Iris pigment epithelial cell (primary cell): ENCODE data around the gene KIF26A.
"Not testable (repeated sequence)": the region's sequence is repeated elsewhere in the genome, so short reads cannot be mapped to it uniquely, and the experiment has no call there.

Experiments used
- DNase-seq: peaks from one replicate; pipeline ENCODE4 v3.0.0-alpha.2; 2011; ENCODE audit warnings: low read depth

The KIF26A gene

DNA sequence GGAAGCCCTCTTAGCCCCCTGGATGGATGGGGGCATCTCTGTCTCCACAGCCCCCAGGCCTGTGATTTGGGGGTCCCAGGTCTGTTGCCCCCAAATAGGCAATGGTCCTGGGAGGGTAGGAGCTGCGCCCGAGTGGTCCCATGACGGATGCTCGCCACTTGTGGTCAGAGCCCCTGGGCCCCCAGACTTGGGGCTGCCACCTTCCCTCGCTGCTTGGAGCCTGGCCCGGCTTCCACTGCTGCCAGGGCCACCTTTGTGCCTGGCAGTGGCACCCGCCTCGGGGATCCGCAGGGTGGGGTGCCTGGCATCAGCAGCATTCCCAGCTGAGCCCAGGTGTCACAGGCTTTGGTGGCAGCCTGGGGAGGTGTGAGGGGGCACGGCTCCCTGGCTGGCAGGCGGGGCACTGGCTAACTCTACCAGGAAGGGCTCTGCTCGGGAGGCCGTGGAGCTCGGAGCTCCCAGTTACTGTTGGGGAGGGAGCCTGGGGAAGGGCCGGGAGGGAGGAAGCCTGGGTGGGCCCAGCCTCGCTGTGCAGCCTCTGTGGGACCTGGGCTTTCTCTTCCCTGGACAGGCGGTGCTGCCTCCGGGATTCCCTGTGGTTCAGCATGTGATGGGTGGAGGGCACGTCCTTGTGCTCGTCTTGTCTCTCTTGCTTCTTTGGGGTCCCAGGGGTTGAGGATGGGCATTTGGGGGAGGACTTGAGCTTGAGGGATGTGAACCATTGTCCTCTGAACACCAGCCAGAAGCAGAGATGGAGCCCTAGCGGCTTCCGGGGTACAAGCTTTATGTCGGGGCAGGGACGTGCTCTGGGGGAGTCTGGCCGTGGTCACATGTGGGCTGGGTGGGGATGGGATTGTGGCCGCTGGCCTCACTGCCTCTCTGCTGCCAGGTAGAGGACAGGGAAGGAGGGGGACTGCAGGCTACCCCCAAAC, 5.4 kb downstream of the KIF26A start:
- DNase-seq = no peak

DNA sequence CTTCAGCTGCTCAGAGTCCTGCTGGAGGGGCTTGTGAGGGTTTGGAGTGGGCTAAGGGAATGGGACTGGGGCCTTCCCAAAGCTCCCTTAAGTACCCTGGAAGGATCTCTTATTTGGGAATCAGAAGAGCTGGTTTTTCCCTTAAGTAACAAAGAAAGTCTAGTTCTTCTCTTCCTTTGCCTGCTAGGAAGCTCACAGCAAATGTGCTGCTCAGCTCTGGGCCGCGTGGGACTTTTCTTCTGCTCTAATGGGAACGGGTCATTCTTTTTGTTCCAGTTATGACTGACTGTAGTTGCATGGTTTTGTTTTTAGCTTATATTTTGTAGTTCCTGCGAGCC, 6.0 kb downstream of the KIF26A start:
- no peak for DNase-seq

DNA sequence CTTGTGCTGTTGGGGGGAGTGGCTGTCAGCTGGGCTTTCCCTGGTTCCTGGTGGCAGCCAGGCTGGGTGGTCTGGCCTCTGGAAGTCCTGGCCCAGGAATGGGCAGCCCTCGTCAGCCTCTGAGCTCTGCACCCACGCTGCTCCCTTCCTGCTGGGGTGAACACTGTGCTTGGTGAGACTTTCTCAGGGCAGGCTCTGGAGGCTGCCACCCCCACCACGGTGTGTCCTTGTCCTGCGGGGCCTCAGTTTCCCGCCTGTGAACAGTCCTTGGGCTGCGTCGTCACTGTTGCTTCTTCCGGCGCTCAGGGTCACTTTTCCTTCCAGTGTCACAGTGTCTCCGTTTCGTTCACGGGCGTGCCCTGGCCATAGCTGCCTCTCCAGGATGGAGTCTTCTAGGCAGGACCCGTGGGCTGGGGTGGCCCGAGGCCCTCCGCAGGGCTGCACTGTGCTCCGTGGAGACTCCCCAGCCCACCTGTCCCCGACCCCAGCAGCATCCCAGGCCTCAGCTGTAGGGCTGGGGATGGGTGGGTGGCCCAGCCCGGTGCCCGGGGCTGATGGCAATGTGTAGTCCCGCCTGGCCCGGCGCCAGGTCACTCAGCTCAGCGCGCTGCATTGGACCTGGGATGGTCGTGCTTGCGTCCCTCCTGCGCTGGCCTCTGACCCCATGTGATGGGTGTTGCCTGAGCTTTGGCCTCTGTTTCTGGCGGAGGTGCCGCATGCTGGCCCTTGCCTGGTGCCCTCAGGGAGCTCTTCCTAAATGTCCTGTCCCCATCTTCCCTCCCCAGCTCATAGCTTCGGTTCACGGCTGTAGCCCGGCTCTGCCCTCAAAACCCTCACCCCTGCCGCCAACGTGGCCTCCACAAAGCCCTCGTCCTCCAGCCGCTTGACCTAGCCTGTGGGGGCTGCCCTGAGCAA, 6.8 kb downstream of the KIF26A start:
- no peak for DNase-seq

DNA sequence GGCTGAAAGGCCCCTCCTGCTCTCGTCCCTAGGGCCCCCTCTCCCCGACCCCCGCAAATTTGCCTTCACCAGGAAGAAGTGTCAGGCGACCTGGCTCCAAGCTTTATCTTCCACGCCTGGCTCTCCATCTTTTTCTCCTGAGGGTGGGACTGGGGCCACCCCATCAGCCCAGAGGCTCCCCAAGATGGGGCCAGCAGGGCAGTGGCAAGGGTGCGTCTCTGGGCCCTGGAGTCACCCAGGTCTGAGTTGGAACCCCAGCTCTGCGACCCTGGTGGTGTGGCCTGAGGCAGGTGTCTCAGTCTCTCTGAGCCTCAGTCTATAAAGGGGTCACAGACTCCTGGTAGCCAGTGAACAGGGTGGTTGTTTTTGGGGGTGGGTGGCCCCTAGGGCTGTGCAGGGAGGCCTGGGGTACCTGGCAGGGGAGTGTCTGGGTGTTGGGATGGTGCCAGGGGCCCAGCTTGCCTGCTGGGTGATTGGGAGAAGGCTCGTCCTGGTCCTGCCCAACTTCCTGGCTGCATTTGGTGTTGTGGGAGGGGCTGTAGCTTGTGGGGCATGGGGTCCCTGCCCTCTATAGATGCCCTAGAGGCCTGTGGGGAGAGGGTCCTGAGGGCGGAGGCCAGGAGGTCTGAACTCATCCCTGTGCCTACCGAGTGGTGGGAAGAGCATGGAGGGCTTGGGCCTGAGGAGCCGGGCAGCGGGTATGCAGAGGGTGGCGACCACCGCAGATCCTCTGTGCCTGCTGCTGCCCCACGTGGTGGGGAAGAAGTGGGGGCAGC, 7.6 kb downstream of the KIF26A start:
- no peak for DNase-seq

DNA sequence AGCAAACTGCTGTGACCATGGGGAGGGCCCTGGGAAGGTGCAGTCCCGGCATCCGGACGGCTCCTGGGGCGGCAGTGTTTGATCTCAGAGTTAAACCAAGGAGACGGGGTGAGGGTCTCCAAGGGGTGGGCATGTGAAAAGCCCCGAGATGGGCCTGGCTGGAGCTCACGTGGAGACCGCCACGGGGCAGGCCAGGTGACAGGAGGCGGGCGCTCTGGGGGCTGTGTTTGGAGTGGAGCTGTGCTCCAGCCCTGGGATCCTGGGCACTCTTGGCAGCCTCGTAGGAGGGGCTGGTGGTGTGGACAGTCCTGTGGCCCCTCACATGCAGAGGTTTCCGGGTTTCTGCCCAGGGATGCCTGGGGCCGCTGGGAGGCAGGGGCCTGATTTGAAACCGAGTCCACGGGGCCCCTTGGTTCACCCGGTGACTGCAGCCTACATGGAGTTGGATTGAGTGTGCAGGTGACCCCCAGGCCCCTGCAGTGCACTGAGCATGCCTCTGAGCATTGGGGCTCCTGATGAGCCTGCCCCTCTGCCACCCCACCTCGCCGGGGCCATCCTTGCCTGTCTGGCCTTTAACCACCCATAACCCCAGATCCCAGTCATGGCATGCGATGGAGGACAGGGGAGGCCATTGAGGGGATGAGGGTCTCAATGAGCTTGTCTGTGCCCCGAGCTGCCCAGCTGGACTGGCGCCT, 8.4 kb downstream of the KIF26A start:
- DNase-seq = no peak

DNA sequence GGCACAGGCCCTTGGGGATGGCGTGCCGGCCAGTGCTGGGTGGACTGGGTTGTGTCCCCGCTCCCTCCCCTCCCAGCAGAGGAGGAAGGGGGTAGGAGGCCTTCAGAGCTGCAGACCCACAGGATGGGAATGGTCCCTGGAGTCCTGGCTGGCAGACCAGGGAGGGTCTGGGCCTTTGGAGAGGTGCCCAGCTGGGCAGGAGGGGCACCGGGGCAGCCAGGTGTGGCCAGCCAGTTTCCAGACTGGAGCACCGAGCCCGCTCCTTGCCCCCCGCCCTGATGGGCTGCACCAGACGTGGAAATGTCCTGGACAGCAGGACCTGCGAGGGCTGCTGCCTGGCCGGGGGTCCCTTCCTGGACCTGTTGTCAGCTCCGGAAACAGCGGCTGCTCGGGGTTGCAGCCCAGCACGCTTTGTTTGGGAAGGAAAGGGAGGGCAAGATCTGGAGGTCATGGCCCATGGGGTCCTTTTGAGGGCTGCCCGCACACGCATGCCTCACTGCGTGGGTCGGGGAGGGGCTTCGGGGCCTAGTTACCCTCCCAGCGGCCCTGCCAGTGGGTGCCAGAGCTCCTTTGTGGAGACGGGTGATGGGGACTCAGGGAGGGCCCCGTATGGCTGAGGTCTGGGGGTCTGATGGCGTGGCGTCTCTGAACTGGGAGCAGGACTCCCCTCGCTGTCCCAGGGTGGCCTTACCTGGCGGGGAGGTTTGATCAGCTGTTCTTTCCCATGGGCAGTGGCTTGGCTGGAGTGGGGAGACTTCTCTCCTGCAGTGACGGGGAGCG, 9.1 kb downstream of the KIF26A start:
- DNase-seq = no peak

DNA sequence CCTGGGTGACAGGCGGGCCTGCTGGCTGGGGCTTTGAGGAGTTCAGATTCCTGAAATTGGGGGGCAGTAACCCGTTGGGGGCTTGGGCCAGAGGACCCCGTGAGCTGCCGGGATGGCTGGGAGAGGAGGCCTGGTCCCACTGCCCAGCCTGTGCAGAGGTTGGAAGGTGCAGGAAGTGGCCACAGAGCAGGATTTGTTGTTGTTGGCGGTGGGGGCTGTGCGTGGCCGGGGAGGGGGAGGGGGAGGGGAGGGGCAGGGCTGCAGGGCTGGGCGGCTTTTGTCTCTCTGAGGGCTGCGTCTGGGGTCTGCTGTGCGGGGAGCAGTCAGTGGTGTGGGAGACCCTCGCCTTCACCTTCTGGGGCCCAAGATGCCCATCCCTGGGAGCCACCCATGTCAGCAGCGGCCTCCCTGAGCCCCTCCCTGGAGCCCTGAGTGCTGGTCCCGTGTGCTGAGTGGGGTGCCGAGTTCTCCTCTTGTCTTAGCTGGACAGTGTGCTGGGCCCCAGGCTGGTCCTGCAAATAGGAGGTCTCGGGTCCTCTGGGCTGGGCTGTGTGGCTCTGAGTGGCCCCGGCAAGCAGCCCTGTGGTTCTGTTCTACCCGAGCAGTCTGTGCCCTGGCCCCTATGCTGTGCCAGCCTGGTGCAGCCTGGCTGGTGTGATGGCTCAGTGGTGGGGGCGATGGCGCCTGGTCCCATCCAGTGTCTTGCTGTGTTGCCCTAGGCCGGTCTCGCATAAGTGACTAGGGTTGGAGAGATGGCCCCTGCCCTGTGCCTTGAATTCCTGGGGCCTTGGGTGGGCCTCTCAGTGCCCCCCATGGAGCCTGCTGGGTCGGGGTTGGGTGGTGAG, 10.3 kb downstream of the KIF26A start:
- DNase-seq = no peak

DNA sequence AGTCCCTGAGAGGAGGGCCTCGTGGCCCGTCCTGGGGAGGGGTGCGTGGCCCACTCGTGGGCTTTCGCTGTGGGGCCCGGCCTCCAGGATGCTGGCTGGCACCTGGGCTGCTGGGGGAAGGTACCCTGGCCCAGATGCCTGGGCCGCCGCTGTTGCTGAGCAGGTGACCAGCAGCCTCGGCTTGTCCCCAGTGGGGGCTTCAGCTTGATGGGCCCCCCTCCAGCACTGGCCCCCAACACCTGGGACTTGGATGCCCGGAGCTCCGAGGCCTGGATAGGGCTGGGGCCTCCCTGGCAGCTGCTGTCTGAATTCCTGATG, 10.8 kb downstream of the KIF26A start:
- no peak for DNase-seq

DNA sequence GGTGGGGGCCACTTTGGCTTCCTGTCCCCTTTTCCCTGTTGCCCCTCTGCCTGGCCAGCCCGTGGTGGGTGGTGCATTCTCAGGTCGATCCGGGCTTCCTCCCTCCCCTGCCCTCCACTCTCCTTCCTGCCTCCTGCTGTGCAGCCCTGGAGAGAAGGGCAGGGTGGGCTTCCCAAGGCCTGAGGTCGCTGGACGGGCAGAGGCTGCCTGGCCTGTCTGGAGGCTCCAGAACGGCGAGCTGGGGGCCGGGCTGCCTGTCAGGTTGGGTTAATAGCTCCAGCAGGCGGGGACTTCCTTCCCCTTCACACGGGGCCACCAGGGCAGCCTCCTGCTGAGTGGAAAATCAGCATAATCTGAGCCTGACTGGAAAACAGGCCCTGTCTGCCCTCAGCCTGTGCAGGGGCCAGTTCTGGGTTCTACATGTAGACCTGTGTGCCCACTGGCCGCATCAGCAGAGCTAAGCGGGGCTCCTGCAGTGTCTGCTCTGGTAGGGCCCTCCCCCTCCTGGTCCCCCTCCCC, 11.3 kb downstream of the KIF26A start:
- DNase-seq = peak; percentile 47

DNA sequence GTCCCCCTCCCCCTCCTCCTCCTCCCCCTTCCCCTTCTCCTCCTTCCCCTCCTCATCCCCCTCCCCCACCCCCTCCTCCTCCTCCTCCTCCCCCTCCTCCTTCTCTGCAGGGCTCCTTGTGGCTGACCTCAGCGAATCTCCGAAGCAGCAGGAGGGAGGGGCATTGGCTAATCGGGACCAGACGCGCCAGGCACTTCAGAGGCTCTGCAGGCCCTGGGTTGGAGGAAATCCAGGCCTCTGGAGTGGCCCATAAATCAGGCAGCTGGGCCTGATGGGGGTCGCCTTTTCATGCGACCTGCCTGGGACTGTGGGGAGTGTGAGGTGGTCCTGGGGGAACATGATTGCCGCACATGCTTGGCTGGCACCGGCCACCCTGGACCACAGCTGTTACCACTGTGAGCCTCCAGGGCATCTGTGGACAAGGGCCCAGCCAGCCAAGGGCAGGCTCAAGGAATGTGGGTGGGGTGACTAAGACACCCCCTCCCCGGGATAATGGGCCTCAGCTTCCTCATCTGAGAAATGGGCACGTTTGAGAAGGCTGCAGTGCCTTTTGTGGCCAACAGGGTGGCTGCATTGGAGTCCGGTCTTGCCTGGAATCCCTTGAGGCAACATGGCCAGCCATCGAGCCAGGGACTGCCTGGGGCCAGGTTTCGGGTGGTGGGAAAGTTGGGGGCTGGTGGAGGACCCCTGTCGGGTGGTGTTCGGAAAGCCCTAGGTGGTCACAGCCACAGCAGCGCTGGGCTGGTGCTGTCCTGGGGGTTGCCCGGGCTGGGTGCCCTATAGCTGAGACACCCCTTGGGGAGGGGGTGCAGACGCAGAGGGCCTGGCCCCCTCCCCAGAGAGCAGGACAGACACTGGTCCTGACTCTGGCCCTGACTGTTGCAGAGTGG, 12.0 kb downstream of the KIF26A start:
- peak; percentile 67 for DNase-seq

DNA sequence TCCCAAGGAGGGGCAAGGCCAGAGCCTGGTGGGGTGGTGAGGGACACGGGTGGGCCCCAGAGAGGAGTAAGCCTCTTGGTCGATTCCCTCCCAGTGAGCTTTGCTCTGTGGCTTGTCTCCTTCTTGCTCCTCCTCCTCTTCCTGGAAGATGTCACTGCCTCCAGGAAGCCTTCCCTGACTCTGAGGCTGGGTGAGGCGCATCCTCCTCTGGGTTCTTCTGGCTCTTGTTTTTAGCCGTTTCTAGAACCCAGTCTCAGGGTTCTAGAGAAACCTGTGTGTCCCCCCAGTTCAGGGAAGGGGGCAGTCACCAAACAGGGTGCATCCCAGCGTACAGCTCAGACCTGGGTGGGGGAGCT, 12.6 kb downstream of the KIF26A start:
- no peak for DNase-seq

DNA sequence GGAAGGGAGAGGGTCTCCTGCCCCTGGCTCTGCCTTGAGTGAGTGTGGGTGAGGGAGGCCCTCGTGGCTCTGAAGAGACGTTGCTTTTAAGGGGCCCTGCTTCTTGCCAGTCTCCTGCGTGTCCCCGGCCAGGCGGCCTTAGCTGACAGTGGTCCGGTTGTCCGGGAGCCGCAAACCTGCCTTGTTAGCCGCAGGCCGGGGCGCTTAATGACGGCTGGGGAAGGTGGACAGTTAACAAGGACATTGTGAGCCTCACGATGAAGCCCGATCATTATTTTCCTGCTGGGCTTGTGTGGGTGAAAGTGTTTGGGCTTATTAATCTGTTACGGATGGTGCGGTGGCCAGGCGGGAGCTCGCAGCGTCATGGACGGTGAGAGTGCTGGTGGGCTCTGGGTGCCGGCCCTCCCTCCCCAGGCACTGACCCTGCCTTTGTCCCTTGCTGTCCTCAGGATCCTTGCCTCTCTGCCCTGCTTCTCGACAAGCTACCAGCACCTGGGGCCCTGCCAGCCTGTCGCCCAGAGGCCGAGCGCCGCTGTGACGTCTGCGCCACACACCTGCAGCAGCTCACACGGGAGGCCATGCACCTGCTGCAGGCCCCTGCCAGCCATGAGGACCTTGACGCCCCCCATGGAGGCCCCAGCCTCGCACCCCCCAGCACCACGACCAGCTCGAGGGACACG, 13.3 kb downstream of the KIF26A start:
- DNase-seq = no peak

DNA sequence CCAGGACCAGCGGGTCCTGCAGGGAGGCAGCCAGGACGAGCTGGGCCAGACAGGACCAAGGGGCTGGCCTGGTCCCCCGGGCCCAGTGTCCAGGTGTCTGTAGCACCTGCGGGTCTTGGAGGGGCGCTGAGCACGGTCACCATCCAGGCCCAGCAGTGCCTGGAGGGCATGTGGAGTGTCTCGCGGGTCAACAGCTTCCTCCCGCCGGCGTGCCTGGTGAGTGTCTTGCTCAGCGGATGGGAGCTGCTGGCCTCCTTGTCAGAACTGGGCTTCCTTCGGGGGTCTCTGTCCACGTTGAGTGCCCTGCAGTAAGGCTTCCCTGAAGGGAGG, 13.8 kb downstream of the KIF26A start:
- no peak for DNase-seq

DNA sequence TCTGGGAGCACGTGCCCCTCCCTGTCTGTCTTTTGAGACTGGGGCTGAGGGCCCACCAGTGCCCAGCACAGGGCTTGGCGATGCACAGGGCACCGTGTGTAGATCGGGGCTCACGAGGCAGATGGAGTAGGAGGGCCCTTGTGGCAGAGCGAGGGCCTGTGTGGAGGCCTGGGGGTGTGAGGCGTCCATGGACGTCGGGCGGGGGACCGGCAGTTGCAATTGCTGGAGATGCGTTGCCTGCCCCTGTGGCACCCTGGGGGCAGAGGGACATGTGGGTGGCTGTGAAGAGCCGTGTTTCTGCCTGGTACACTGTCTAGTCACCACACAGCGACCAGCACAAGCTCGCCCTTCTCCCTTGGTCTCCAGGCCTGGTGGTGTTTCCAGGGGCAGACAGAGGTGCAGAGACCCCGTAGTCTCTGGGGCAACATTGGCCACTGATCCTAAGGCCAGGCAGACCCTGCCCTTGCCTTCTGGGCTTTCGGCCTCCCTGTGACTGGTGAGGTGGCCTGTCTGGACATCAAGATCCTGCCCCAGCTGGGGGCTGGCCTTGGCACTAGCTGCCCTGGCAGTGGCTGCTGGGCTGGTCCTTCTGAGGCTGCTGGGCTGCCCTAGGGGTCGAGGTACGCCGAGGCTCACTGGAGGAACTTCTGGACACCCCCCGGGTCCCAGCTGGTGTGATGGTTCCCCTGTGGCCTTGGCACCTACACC, 14.5 kb downstream of the KIF26A start:
- no peak for DNase-seq

DNA sequence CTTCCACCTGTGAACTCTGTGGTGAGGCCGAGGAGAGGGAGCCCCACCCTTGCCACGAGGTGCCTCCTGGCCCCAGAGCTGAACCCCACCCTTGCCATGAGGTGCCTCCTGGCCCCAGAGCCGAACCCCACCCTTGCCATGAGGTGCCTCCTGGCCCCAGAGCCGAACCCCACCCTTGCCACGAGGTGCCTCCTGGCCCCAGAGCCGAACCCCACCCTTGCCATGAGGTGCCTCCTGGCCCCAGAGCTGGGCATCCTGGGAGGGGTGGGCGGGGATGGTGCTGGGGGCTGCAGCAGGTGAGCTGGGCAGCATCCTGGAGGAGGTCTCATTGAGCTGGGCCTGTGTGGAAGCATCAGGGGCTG, 15.0 kb downstream of the KIF26A start:
- DNase-seq = not testable (repeated sequence)

DNA sequence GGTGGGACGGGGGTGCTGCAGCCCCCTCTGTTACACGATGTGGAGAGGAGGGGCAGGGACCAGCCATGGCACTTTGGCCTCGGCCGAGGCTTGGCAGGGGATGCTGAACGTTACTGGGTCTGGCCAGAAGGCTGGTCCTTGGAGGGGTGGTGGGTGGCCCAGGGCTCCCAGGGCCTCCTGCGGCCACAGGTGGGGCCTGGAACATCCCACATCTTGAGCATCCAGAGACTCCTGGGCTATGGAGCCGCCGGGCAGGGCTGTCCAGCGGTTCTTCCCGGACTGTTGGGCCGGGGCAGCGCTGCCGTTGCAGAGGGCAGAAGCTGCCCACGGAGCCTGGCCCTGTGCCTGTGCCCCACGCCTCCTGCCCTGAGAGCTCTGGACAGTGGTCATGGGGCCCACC, 15.9 kb downstream of the KIF26A start:
- no peak for DNase-seq

DNA sequence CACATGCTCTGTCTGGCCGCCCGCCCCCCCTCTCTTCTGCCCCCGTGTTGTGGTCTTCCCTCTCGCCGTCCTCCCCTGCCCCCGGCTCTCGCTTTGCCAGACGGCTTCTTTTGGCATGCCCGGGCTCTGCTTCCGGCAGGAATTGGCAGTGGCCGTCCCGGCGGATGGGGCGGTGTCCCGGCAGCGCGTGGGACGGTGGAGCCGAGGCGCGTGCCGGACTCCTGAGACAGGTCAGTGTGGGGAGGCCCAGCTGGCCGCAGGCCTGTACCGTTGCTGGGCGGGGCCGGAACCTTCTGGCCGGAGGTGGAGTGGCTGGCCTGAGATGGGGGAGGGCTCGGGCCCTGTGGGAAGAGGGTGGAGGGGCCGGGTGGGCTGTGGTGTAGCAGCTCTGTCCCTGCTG, 17.1 kb downstream of the KIF26A start:
- no peak for DNase-seq

DNA sequence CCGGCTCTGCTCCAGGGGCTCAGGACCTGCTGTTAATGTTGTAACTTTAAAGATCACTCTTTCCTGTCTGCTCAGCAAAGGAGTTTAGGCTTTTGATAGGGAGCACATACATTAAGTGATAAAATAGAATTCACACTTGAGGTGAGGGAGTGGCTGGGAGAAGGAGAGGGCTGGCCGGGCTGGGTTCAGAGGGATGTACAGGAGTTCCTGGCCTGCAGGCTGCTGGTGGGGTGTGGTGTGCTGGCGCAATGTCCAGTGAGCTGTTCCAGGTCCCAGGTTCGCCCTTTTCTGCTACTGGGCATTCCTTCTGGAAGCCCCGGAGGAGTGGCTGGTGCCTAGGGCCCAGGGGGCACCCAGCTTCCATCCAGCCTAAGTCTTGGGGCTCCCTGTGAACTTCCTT, 17.8 kb downstream of the KIF26A start:
- DNase-seq = no peak
